HUES6 (cell line): Measurements from ENCODE around the gene CSNK1A1L.
A peak's percentile ranks its signal among the peaks of the same experiment; 100 is the strongest.
"Not testable (repeated sequence)": the region's sequence is repeated elsewhere in the genome, so short reads cannot be mapped to it uniquely, and the experiment has no call there.

Source experiments
- H3K27ac ChIP-seq: 2 replicates; pipeline ENCODE4 v1.7.0; 2013; ENCODE audit warnings: low read depth, mild to moderate bottlenecking, low read length, inconsistent platforms
- H3K27me3 ChIP-seq: 2 replicates; pipeline ENCODE4 v1.6.1; 2013; ENCODE audit warnings: low read length; ENCODE audit not compliant: control insufficient read depth, insufficient read depth
- H3K36me3 ChIP-seq: 2 replicates; pipeline ENCODE4 v1.6.1; 2013; ENCODE audit warnings: low read length; ENCODE audit not compliant: control insufficient read depth, insufficient read depth
- H3K4me1 ChIP-seq: 2 replicates; pipeline ENCODE4 v1.6.1; 2013; ENCODE audit warnings: low read length; ENCODE audit not compliant: control insufficient read depth, insufficient read depth
- H3K4me3 ChIP-seq: 2 replicates; pipeline ENCODE4 v1.5.1; 2013; ENCODE audit warnings: low read depth, low read length
- H3K9ac ChIP-seq: one replicate; pipeline ENCODE4 v1.6.1; 2013; ENCODE audit warnings: mild to moderate bottlenecking, low read length
- H3K9me3 ChIP-seq: 2 replicates; pipeline ENCODE4 v1.6.1; 2013; ENCODE audit warnings: low read depth, low read length; ENCODE audit not compliant: control insufficient read depth, insufficient read depth

Gene CSNK1A1L

GRCh38 chr13:37059848-37060192 is 45.6 kb downstream of the CSNK1A1L start:
- peaks cover 4% of the 10 kb centered on the region for H3K36me3 ChIP-seq
- no peak overlapping the region for H3K27ac ChIP-seq
- H3K9me3 ChIP-seq, result no peaks in the 10 kb centered on the region; the same call in 1 of the 2 replicates
- H3K9ac ChIP-seq, result peak overlapping the region; percentile 51
- peak overlapping the region; percentile 98 for H3K4me3 ChIP-seq
- no peaks in the 10 kb centered on the region for H3K27me3 ChIP-seq
- H3K4me1 ChIP-seq, result peaks cover 4% of the 10 kb centered on the region; the same call in 1 of the 2 replicates

- H3K27ac ChIP-seq, result peak within 1 kb of the TSS; percentile 91
- peaks cover 4% of the 10 kb centered on the region for H3K36me3 ChIP-seq
- H3K4me3 ChIP-seq, result peak within 1 kb of the TSS; percentile 98
- no peaks in the 10 kb centered on the region; the same call in 1 of the 2 replicates for H3K9me3 ChIP-seq
- peak within 1 kb of the TSS; percentile 95 for H3K9ac ChIP-seq
- no peaks in the 10 kb centered on the region for H3K27me3 ChIP-seq
- peaks cover 4% of the 10 kb centered on the region; the same call in 1 of the 2 replicates for H3K4me1 ChIP-seq
Observed at GRCh38 chr13:37058910-37059847, 46.3 kb downstream of the CSNK1A1L start, which contains the start of gene SUPT20H. Gene SUPT20H (minus strand): TSS chr13:37059688. CDS start chr13:37051490, 8,198 bp downstream.

- H3K4me3 ChIP-seq, H3K27ac ChIP-seq, H3K27me3 ChIP-seq, H3K9me3 ChIP-seq, H3K9ac ChIP-seq, H3K36me3 ChIP-seq, H3K4me1 ChIP-seq: not testable (repeated sequence)
Observed at GRCh38 chr13:37056228-37056627, 49.2 kb downstream of the CSNK1A1L start.
